Activated naive CD8-positive, alpha-beta T cell treated with anti-CD3 and anti-CD28 coated beads for 36 hours (primary cell): ENCODE data around the gene SRPX2. TPM values are rescaled to one million over a fixed set of nuclear protein-coding genes. Genes with fewer than 3 reads are reported as not detected.

Experiments
- DNase-seq: peaks from one replicate; pipeline ENCODE4 v3.0.0; 2021
- H3K27ac Mint-ChIP-seq: one replicate; pipeline ENCODE4 v1.8.0; 2022; ENCODE audit warnings: mild to moderate bottlenecking, moderate library complexity, mixed read lengths
- H3K27me3 Mint-ChIP-seq: one replicate; pipeline ENCODE4 v1.8.0; 2022; ENCODE audit warnings: mild to moderate bottlenecking, mixed read lengths
- H3K36me3 Mint-ChIP-seq: one replicate; pipeline ENCODE4 v1.8.0; 2021; ENCODE audit warnings: mild to moderate bottlenecking, mixed read lengths
- H3K4me1 Mint-ChIP-seq: one replicate; pipeline ENCODE4 v1.8.0; 2021; ENCODE audit warnings: mixed read lengths
- H3K4me3 Mint-ChIP-seq: one replicate; pipeline ENCODE4 v1.8.0; 2022; ENCODE audit warnings: mild to moderate bottlenecking, moderate library complexity, mixed read lengths
- H3K9me3 Mint-ChIP-seq: one replicate; pipeline ENCODE4 v1.8.0; 2022; ENCODE audit warnings: mixed read lengths
- total RNA-seq, 2 experiments: library from RNA; stranded (reverse); gene quantifications; one replicate each; pipeline ENCODE4 v1.2.3, GENCODE V29; 2021

Gene SRPX2
- total RNA-seq, 2 experiments from 2014 or later: not detected

DNA sequence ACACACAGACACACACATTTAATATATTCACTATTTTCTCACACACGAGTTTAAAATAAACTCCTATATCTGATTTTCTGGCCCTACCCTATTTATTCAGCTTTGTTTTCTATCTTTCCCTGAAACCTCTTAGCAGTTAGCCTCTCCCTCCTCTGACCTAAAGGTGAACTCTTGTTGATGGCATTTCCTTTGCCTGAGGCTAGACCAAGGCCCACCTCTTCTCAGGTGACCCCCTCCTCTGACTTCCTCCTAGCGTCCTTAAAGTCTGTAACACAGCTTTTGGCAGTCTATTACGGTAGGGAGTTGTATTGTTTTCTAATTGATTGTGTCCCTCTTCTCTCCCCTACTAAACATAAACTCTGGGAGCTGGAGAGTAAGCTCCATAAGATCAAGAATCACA is 1.7 kb upstream of the SRPX2 start:
- H3K4me3 Mint-ChIP-seq: no peak overlapping the region
- H3K4me1 Mint-ChIP-seq: no peaks in the 10 kb centered on the region
- H3K36me3 Mint-ChIP-seq: no peaks in the 10 kb centered on the region
- peaks cover 17% of the 10 kb centered on the region for H3K27me3 Mint-ChIP-seq
- H3K27ac Mint-ChIP-seq: no peak overlapping the region
- DNase-seq: no peak
- H3K9me3 Mint-ChIP-seq: no peaks in the 10 kb centered on the region

DNA sequence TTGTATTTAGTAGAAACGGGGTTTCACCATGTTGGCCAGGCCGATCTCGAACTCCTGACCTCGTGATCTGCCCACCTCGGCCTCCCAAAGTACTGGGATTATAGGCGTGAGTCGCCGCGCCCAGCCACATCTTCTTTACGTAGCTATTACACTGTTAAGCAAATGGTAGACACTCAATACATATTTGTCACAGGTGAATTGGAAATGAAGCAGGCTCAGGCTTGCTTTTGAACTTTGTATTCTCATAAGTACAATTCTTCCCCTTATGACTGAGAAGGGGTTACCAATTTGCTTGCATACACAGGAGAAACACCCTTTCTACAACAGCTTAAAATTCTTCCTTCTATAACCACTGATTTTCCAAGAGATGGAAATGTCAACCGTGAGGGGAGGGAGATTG is 787 bp upstream of the SRPX2 start:
- DNase-seq: no peak
- Mint-ChIP-seq H3K4me3 (no peak overlapping the region), H3K36me3 (no peaks in the 10 kb centered on the region), H3K27me3 (peaks cover 17% of the 10 kb centered on the region), H3K27ac (no peak overlapping the region), H3K4me1 (no peaks in the 10 kb centered on the region), H3K9me3 (no peaks in the 10 kb centered on the region)

- no peaks in the 10 kb centered on the region for H3K36me3 Mint-ChIP-seq
These were observed 1.1 kb downstream of the SRPX2 start for GRCh38 chrX:100645106-100645505.

DNA sequence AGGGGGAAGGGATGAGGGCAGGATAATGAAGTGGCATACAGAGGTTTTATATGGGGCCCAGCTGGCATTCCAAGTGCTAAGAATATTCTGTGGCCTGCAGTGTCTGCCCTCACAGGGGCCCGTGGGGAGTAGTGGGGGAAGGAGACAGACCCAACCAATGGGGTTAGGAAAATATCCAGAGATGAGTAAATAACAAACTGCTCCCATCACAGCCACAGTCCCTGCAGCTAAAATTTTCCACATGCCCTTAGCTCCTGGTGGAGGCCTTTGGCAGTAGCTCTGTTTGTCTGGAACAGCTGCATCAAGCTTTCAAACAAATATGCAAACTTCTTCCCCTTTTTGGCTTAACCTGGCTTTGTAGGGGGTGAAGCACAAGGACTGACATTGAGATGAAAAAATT is 3.1 kb downstream of the SRPX2 start:
- Mint-ChIP-seq H3K27me3 (peaks cover 21% of the 10 kb centered on the region), H3K9me3 (no peaks in the 10 kb centered on the region), H3K36me3 (no peaks in the 10 kb centered on the region), H3K4me3 (no peak overlapping the region), H3K4me1 (no peaks in the 10 kb centered on the region), H3K27ac (no peak overlapping the region)
- no peak for DNase-seq

More at GRCh38 chrX:100645106-100645505, 1.1 kb downstream of the SRPX2 start:
- DNase-seq: no peak
- Mint-ChIP-seq H3K27ac (no peak overlapping the region), H3K4me1 (no peaks in the 10 kb centered on the region), H3K4me3 (no peak overlapping the region), H3K27me3 (peaks cover 17% of the 10 kb centered on the region), H3K9me3 (no peaks in the 10 kb centered on the region)

- Mint-ChIP-seq H3K27me3 (peaks cover 17% of the 10 kb centered on the region), H3K27ac (no peak overlapping the region)
These were observed 3.7 kb downstream of the SRPX2 start for GRCh38 chrX:100647739-100648138.

DNA sequence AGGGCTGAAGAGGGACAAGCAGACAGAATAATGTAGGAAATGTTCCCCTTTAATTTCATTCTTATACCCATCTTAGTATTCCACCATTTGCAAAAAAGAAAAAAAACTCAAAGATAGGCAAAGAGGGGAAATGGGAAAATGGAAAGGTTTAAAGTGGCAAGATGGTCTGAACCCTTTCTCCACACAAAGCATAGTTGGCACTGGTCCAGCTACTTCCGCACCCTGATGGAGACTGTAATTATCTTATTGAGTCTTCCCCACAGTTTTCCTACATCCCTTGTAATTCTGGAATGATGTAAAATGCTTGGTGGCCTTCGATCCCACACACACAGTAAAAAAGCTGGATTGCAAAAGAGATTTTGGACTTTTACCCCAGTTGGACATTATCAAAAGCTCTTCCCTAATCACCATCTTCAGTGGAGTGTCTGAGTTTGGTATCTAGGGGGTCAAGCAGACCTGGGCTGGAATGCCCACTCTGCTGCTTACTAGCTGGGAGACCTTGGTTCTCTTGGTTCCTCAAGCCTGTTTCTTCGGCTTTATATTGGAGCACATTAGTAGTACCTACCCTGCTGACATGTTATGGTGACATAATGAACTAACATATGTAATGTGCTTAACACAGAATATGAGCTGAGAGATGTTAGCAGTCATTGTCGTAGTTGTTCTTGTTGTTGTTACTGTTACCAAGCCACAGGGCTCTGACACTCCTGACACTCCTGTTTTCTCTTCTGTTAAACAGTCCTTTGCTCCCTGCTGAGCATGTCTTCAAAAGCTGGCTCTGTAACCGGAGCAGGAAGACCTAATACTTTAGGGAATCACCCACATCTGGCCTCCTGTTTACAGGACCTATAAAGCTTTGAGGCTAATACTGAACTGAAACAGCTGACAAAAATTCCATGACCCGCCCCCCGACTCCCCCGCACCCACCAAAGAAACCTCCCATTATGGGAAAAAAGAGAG is 4.7 kb downstream of the SRPX2 start:
- Mint-ChIP-seq H3K27ac (no peak overlapping the region), H3K27me3 (peaks cover 17% of the 10 kb centered on the region), H3K4me3 (no peak overlapping the region), H3K36me3 (no peaks in the 10 kb centered on the region), H3K9me3 (no peaks in the 10 kb centered on the region), H3K4me1 (no peaks in the 10 kb centered on the region)
- DNase-seq: no peak

More at GRCh38 chrX:100647739-100648138, 3.7 kb downstream of the SRPX2 start:
- Mint-ChIP-seq H3K36me3 (no peaks in the 10 kb centered on the region), H3K4me1 (no peaks in the 10 kb centered on the region), H3K9me3 (no peaks in the 10 kb centered on the region), H3K4me3 (no peak overlapping the region)
- no peak for DNase-seq

DNA sequence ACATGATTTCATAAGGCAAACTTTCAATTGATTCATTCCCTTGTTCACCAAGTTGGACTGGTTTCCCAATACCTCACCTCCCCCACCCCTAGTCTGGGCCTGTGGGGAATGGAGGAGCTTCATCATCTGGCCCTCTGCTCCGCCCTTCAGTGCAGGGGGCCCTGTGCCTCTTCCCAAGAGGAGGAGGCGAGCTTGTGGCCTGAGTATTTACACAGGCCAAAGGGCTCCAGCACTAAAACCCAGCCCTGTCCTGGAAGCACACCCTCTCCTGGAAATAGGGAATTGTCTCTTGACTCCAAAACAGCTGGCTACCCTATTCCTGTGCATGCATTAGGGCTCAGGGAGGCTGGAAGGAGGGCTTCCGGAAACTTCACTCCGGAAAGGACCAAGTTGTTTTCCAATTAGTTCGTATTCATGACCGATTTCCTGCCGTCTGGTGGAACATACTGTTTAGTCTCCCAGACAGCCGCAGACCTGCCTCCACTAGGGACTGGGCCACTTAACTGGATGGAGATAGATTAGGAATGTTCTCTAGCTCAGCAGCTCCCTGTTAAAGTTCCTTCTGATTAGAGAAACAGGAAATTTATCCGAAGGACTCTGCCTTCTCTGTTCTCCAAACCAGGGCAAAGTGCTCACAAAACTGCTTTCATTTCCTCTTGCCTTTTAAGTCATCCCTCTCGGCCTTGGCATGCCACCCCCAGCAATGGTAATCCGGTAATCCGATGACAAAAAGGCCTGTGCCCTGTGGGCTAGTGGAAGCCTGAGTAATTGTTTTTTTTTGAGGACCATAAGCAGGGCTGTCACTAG is 5.8 kb downstream of the SRPX2 start:
- Mint-ChIP-seq H3K4me1 (no peaks in the 10 kb centered on the region), H3K9me3 (no peaks in the 10 kb centered on the region), H3K4me3 (no peak overlapping the region), H3K36me3 (no peaks in the 10 kb centered on the region), H3K27ac (no peak overlapping the region), H3K27me3 (peaks cover 11% of the 10 kb centered on the region)
- no peak for DNase-seq

GRCh38 chrX:100650841-100651240 is 6.8 kb downstream of the SRPX2 start:
- no peak overlapping the region for H3K27ac Mint-ChIP-seq
- no peak for DNase-seq

DNA sequence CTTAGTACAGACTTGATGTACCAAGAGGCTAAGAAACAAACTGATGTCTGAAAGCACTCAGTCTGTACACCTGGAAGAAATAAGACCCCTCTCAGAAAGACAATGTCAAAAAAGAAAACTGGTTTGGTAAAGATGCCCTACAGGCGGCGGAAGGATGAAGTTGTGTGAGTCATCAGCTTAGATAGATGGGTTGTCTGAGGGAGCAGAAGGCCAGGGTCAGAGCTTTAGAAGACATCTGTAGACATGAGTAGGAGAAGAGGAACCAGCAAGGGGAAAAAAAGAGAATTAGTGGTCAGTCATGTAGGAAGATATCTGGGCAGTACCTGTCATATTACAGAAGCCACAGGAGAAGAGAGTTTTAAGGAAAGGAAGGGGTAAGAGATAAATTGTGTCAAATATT is 8.3 kb downstream of the SRPX2 start:
- H3K27me3 Mint-ChIP-seq: peaks cover 8% of the 10 kb centered on the region

More at GRCh38 chrX:100650841-100651240, 6.8 kb downstream of the SRPX2 start:
- Mint-ChIP-seq H3K4me1 (no peaks in the 10 kb centered on the region), H3K4me3 (no peak overlapping the region), H3K36me3 (no peaks in the 10 kb centered on the region), H3K27me3 (peaks cover 8% of the 10 kb centered on the region), H3K9me3 (no peaks in the 10 kb centered on the region)

GRCh38 chrX:100654261-100654660 is 10.3 kb downstream of the SRPX2 start:
- H3K36me3 Mint-ChIP-seq: no peaks in the 10 kb centered on the region

More for the DNA sequence above, 8.3 kb downstream of the SRPX2 start:
- H3K27ac Mint-ChIP-seq: no peak overlapping the region
- no peaks in the 10 kb centered on the region for H3K4me1 Mint-ChIP-seq
- no peaks in the 10 kb centered on the region for H3K9me3 Mint-ChIP-seq
- no peaks in the 10 kb centered on the region for H3K36me3 Mint-ChIP-seq
- no peak overlapping the region for H3K4me3 Mint-ChIP-seq
- no peak for DNase-seq

GRCh38 chrX:100658941-100659381 is 15.0 kb downstream of the SRPX2 start:
- H3K36me3 Mint-ChIP-seq: no peaks in the 10 kb centered on the region
- no peak overlapping the region for H3K27ac Mint-ChIP-seq
- no peaks in the 10 kb centered on the region for H3K27me3 Mint-ChIP-seq
- H3K9me3 Mint-ChIP-seq: no peaks in the 10 kb centered on the region
- no peak overlapping the region for H3K4me3 Mint-ChIP-seq
- DNase-seq: no peak
- H3K4me1 Mint-ChIP-seq: no peaks in the 10 kb centered on the region

More at GRCh38 chrX:100654261-100654660, 10.3 kb downstream of the SRPX2 start:
- Mint-ChIP-seq H3K27me3 (peaks cover 8% of the 10 kb centered on the region), H3K4me3 (no peak overlapping the region), H3K27ac (no peak overlapping the region), H3K4me1 (no peaks in the 10 kb centered on the region), H3K9me3 (no peaks in the 10 kb centered on the region)
- DNase-seq: no peak

GRCh38 chrX:100659431-100660137 is 15.6 kb downstream of the SRPX2 start:
- no peaks in the 10 kb centered on the region for H3K4me1 Mint-ChIP-seq
- H3K4me3 Mint-ChIP-seq: no peak overlapping the region
- DNase-seq: no peak
- no peaks in the 10 kb centered on the region for H3K36me3 Mint-ChIP-seq
- H3K9me3 Mint-ChIP-seq: no peaks in the 10 kb centered on the region
- no peak overlapping the region for H3K27ac Mint-ChIP-seq
- no peaks in the 10 kb centered on the region for H3K27me3 Mint-ChIP-seq

GRCh38 chrX:100662170-100662569 is 18.2 kb downstream of the SRPX2 start:
- H3K27me3 Mint-ChIP-seq: no peaks in the 10 kb centered on the region
- no peak overlapping the region for H3K27ac Mint-ChIP-seq
- no peaks in the 10 kb centered on the region for H3K9me3 Mint-ChIP-seq
- H3K36me3 Mint-ChIP-seq: no peaks in the 10 kb centered on the region
- no peaks in the 10 kb centered on the region for H3K4me1 Mint-ChIP-seq
- H3K4me3 Mint-ChIP-seq: no peak overlapping the region
- DNase-seq: no peak

DNA sequence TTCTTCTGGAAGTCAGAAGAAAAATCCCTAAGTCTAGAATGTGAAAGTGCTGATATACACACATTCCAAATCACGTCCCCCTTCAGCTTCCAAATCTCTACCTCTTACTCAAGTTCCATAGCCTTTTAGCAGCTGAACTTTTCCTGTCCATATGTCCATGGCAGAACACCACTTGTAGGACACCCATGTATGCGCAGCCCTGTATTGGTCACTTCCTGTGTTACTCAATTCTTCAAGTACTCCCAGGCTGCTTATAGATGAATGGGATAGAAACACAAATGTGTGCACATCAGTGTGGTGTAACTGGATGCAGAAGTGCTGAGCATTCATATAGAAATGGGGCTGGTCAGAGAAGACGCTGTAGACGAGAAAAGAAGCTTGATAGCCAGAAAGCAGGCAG is 18.8 kb downstream of the SRPX2 start:
- Mint-ChIP-seq H3K27ac (no peak overlapping the region), H3K4me1 (no peaks in the 10 kb centered on the region), H3K4me3 (no peak overlapping the region), H3K36me3 (no peaks in the 10 kb centered on the region), H3K9me3 (no peaks in the 10 kb centered on the region), H3K27me3 (no peaks in the 10 kb centered on the region)
- DNase-seq: no peak

DNA sequence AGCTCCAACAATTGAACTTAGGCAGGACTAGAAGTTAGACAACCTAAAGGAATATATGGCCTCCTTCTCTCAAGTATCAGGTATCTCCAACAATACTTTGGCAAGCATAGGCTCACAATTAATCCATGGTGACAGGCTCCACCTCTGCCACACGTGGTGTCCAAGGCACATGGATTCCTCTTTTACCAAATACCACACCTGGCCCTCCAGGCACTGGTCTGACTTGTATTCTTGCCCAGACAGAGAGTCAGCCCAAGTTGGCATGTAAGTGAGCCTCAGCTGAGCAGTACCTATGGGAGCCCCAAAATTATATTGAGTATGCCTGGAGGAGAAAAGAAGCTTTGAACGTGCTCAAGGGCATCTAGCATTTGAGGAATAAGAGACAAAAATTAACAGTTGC is 19.6 kb downstream of the SRPX2 start:
- no peaks in the 10 kb centered on the region for H3K4me1 Mint-ChIP-seq
- no peaks in the 10 kb centered on the region for H3K9me3 Mint-ChIP-seq
- peaks cover 4% of the 10 kb centered on the region for H3K27me3 Mint-ChIP-seq
- no peak for DNase-seq
- H3K4me3 Mint-ChIP-seq: no peak overlapping the region
- H3K27ac Mint-ChIP-seq: no peak overlapping the region
- H3K36me3 Mint-ChIP-seq: no peaks in the 10 kb centered on the region
